ENCODE data around the gene LIPC.

The LIPC gene

DNA sequence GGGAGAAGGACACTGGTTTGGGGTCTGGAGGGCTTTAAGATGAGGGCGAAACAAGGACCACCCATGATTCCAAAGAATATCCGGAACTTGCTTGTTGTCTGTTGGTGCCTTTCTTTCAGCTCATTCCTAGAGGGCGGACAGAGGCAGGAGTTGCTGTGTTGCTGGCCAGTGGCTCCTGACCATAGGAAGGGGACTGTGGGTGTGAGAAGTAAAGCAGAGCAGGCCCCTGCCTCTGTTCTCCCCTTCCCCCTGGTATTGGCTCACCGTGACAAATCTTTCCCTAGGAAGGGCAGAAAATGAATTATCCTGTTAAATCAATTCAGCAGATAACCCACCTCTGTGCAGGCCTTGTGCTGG is 89.1 kb downstream of the LIPC start:
- no peak overlapping the region for H3K4me3 ChIP-seq (ENCODE audit: low read depth, low read length)
- TF ChIP-seq CTCF (IDR thresholded peaks at IDR 0.05; ENCODE audit: low read depth, low read length): no peak

GRCh38 chr15:58521293-58521991 is 89.7 kb downstream of the LIPC start:
- no peak for TF ChIP-seq CTCF (IDR thresholded peaks at IDR 0.05; ENCODE audit: low read depth, low read length)
- H3K4me3 ChIP-seq (ENCODE audit: low read depth, low read length): no peak overlapping the region

- H3K4me3 ChIP-seq (ENCODE audit: low read depth, low read length): no peak overlapping the region
- no peak for TF ChIP-seq CTCF (IDR thresholded peaks at IDR 0.05; ENCODE audit: low read depth, low read length)
Observed at GRCh38 chr15:58522391-58522790, 90.6 kb downstream of the LIPC start.

DNA sequence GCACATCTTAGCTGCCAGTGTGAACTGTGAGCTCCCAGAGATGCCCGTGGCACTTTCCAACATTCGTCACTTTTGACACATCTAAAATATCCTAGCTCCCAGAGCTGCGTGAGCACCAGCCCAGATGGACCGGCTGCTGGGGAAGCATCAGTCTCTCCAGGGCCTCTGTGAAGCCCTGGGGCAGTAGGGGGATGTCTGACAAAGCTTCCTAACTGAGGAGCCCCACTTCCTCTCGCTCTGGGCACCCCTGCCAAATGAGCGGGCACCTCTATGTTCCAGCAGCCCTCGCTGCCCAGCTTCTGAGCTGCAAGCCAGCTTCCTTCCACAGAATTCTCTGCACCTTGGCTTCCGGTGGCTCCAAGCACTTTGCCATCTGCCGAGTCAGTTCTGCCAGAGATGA is 91.1 kb downstream of the LIPC start:
- no peak overlapping the region for H3K4me3 ChIP-seq (ENCODE audit: low read depth, low read length)
- TF ChIP-seq CTCF (IDR thresholded peaks at IDR 0.05; ENCODE audit: low read depth, low read length): no peak

- no peak overlapping the region for H3K4me3 ChIP-seq (ENCODE audit: low read depth, low read length)
- no peak for TF ChIP-seq CTCF (IDR thresholded peaks at IDR 0.05; ENCODE audit: low read depth, low read length)
Observed at GRCh38 chr15:58523634-58524033, 91.8 kb downstream of the LIPC start.

DNA sequence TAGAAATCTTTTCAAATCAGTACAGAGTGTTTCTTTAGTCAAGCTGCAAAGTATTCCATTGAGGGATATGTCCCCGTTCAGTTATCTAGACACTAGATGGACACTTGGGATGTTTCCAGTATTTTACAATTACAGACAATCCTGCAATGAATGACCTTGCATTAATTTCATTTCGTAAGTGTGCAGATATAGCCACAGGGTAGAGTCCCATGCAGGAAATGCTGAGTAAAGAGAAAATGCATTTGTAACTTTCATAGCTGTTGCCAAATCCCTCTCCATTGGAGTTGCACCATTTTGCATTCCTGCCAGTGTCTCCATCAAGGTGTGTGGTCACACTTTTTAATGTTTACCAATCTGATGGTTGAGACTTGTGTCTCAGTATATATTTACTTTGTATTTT is 92.5 kb downstream of the LIPC start:
- H3K4me3 ChIP-seq (ENCODE audit: low read depth, low read length): no peak overlapping the region
- TF ChIP-seq CTCF (IDR thresholded peaks at IDR 0.05; ENCODE audit: low read depth, low read length): no peak

GRCh38 chr15:58525991-58526421 is 94.2 kb downstream of the LIPC start:
- no peak for TF ChIP-seq CTCF (IDR thresholded peaks at IDR 0.05; ENCODE audit: low read depth, low read length)
- no peak overlapping the region for H3K4me3 ChIP-seq (ENCODE audit: low read depth, low read length)
